AG09309 (cell line): ENCODE data around the gene MAP3K21.
A peak's percentile ranks its signal among the peaks of the same experiment; 100 is the strongest.

Experiments used
- DNase-seq: peaks from one replicate; pipeline ENCODE4 v3.0.0-alpha.2; 2010; ENCODE audit warnings: low read depth
- H3K4me3 ChIP-seq: 2 replicates; pipeline ENCODE4 v1.5.1; 2011; ENCODE audit warnings: mild to moderate bottlenecking, low read depth, low read length, moderate library complexity; ENCODE audit not compliant: control insufficient read depth
- TF ChIP-seq, protein P1 (sequence below): IDR thresholded peaks from 2 replicates; pipeline ENCODE4 v1.5.1; 2011; ENCODE audit warnings: mild to moderate bottlenecking, low read depth, low read length, inconsistent platforms; ENCODE audit not compliant: insufficient read depth, control insufficient read depth; ENCODE audit errors: missing control alignments

The MAP3K21 gene

DNA sequence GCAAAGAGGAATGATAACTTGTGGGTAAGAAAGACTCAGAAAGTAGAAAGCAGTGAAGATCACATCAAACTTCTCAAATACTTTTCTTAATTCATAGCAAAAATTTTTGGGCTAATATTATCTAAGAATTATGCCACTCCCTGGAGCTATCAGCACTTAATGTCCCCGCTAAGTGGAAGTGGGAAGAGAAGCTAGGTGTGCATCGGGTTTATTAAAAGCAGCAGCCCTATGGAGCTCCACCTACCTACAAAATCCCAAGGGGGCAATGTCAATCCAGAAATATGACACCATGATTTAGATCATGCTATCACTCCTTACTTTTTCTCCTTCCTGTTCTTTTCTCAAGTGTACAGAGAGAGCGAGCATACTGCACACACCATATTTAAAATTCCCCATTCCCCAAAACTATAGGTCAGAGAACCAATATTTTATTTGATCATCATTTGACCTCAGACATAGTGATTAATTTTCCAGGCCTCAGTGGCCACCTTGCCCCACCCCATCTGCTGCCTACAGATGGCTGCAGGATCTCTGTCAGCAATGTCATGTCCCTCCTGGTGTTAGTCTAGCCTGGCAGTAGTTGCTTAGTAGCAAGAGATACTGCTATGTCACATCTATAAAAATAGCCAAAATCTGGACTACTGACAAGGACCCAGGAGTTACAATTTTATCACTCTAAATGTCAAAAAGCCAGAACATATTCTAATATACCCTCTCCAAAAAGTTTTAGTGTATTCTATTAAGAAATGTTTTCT is 66.6 kb downstream of the MAP3K21 start:
- no peak for DNase-seq
- TF ChIP-seq, protein P1, sequence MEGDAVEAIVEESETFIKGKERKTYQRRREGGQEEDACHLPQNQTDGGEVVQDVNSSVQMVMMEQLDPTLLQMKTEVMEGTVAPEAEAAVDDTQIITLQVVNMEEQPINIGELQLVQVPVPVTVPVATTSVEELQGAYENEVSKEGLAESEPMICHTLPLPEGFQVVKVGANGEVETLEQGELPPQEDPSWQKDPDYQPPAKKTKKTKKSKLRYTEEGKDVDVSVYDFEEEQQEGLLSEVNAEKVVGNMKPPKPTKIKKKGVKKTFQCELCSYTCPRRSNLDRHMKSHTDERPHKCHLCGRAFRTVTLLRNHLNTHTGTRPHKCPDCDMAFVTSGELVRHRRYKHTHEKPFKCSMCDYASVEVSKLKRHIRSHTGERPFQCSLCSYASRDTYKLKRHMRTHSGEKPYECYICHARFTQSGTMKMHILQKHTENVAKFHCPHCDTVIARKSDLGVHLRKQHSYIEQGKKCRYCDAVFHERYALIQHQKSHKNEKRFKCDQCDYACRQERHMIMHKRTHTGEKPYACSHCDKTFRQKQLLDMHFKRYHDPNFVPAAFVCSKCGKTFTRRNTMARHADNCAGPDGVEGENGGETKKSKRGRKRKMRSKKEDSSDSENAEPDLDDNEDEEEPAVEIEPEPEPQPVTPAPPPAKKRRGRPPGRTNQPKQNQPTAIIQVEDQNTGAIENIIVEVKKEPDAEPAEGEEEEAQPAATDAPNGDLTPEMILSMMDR = no peak
- no peak overlapping the region for H3K4me3 ChIP-seq

DNA sequence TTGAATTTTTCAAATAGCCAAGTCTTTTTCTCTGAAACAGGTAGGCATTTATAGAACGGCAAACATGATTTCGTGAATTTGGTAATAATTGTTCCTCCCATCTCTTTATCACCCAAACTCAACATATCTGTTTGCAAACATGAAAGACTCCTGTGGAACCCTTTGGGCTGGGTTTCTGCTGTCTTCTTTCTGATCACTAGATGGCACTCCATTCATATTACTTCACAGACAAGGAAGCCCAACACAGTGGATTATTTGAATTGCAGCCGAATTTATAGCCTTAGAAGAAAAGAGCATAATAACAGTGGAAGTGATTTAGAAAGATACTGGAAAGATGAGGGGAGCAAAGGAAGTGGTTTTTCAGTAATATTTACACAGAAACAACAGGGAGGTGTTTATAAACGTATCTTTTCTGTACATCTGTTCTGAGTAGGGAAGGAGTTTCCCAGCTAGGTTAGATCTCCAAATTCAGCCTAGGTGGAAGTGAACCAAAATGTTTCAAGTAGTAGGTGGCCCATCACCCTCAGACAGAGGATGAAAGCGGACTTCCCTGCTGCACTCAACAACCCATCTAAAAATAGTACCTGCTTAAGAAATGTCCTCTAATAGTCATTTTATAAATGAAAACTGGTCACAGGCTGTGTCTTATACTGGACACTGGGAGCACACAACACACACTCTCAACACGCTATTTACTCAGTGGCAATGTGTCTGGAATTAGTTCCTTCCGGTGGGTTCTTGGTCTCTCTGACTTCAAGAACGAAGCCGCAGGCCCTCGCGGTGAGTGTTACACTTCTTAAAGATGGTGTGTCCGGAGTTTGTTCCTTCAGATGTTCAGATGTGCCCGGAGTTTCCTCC is 67.6 kb downstream of the MAP3K21 start:
- DNase-seq = peak; percentile 18
- H3K4me3 ChIP-seq = no peak overlapping the region
- TF ChIP-seq, protein P1 = peak; percentile 79

- no peak overlapping the region for H3K4me3 ChIP-seq
- DNase-seq = no peak
- TF ChIP-seq, protein P1 = no peak
Measured at GRCh38 chr1:233395863-233396646, 68.5 kb downstream of the MAP3K21 start.

DNA sequence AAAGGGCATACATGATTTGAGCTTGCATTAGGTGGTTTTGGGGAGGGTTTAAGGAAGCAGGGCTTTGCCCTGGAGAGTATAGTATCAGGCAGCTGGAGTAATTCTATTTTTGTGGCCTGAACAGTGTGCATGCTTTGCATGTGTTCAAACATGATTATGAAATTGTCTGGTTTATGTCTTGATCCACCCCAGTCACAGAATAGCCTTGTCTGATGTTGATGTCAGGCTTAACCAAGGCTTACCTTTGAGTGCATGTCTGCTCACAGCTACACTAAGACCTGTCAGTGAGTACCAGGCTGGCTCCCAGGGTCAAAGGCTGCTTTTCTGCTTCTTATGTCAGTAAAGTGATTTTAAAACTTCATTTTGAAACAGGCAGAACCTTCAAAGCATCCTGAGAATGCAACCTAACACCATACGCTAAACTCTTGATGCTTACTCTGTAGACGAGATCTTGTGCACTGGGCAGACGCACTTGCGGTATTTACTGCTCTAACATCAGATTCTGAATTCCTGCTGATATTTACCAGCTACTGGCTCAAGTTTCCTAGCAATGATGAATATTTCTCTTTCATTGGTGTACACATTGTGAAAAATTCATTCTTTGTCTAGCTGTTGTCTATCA is 78.9 kb downstream of the MAP3K21 start:
- H3K4me3 ChIP-seq = no peak overlapping the region
- no peak for DNase-seq
- TF ChIP-seq, protein P1 = no peak

- TF ChIP-seq, protein P1 = no peak
- DNase-seq = no peak
- no peak overlapping the region for H3K4me3 ChIP-seq
Measured at GRCh38 chr1:233406994-233407631, 79.6 kb downstream of the MAP3K21 start.
